SJSA1 (cell line): ENCODE results near the gene DNAI2. TPM values are rescaled to one million over a fixed set of nuclear protein-coding genes. Genes with fewer than 3 reads are reported as not detected.
"Not testable (repeated sequence)": the region's sequence is repeated elsewhere in the genome, so short reads cannot be mapped to it uniquely, and the experiment has no call there.

ENCODE experiments used
- DNase-seq, 2 experiments: peaks; one replicate each; pipeline ENCODE4 v3.0.0-alpha.2; 2015 to 2020; ENCODE audit warnings: low spot score in 2 of 2, low read depth in 1 of 2
- H3K27ac ChIP-seq: fragments of 250-450 bp; sonication (Bioruptor Pico); 2 replicates; pipeline ENCODE4 v1.5.1; 2020; ENCODE audit warnings: mild to moderate bottlenecking, moderate library complexity
- H3K27me3 ChIP-seq: fragments of 250-450 bp; sonication (Bioruptor Pico); replicated peaks from 2 replicates; pipeline ENCODE4 v1.5.1; 2020; ENCODE audit warnings: mild to moderate bottlenecking, moderate library complexity
- H3K36me3 ChIP-seq: fragments of 250-450 bp; sonication (Bioruptor Pico); 2 replicates; pipeline ENCODE4 v1.5.1; 2020; ENCODE audit warnings: mild to moderate bottlenecking
- H3K4me1 ChIP-seq: fragments of 250-450 bp; sonication (Bioruptor Pico); replicated peaks from 2 replicates; pipeline ENCODE4 v1.6.1; 2021; ENCODE audit warnings: mild to moderate bottlenecking
- H3K4me3 ChIP-seq: fragments of 250-450 bp; sonication (Bioruptor Pico); 2 replicates; pipeline ENCODE4 v1.5.1; 2020; ENCODE audit warnings: mild to moderate bottlenecking
- H3K9me3 ChIP-seq: fragments of 250-450 bp; sonication (Bioruptor Pico); replicated peaks from 2 replicates; pipeline ENCODE4 v1.5.1; 2020; ENCODE audit warnings: mild to moderate bottlenecking
- total RNA-seq: library from RNA; depleted of rRNA; stranded (reverse); fragments of >200 nt; shearing (Covaris generic); gene quantifications from 2 replicates; pipeline ENCODE4 v1.2.3, GENCODE V29; 2014

The DNAI2 gene
- total RNA-seq, 1 experiment from 2014 or later: not detected

GRCh38 chr17:74272731-74273201, 1.3 kb upstream of the DNAI2 start:
- Histone ChIP-seq H3K4me1 (no peaks in the 10 kb centered on the region), H3K36me3 (no peaks in the 10 kb centered on the region), H3K27me3 (peaks cover 87% of the 10 kb centered on the region), H3K4me3 (no peak overlapping the region), H3K27ac (no peak overlapping the region), H3K9me3 (no peaks in the 10 kb centered on the region)
- DNase-seq: no peak

GRCh38 chr17:74274709-74275340, 791 bp downstream of the DNAI2 start:
- no peak for DNase-seq
- no peaks in the 10 kb centered on the region for H3K4me1 ChIP-seq
- H3K4me3 ChIP-seq: no peak overlapping the region
- no peak overlapping the region for H3K27ac ChIP-seq
- H3K36me3 ChIP-seq: no peaks in the 10 kb centered on the region
- H3K27me3 ChIP-seq: peaks cover 77% of the 10 kb centered on the region
- no peaks in the 10 kb centered on the region for H3K9me3 ChIP-seq

GRCh38 chr17:74276051-74276476, 2.0 kb downstream of the DNAI2 start:
- no peak overlapping the region for H3K27ac ChIP-seq
- no peaks in the 10 kb centered on the region for H3K4me1 ChIP-seq
- H3K9me3 ChIP-seq: no peaks in the 10 kb centered on the region
- no peak overlapping the region for H3K4me3 ChIP-seq
- H3K36me3 ChIP-seq: no peaks in the 10 kb centered on the region
- no peak for DNase-seq
- H3K27me3 ChIP-seq: peaks cover 67% of the 10 kb centered on the region

DNA sequence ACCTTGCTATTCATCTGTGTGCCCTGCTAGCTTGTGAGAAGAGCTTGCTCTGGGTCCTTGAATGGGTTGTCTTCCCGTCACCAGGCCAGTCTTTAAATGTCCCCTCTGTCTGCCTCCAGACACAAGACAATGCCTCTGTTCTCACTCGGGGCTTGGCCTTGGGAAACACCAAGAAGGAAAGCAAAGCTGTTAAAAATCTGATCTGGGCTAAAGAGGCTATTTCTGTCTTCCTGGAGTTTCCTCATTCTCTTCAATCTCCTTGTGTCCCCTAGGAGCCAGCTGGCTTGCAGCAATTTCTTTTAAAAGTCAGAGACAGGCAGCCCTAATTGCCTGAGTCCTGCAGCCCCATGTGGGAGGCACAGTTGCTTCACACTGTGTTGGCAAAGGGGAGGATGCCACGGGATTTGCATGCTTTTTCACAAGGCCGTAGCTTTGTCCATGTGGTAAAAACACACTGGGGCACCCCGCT, 2.5 kb downstream of the DNAI2 start:
- Histone ChIP-seq H3K4me1 (no peaks in the 10 kb centered on the region), H3K9me3 (no peaks in the 10 kb centered on the region), H3K27me3 (peaks cover 62% of the 10 kb centered on the region), H3K4me3 (no peak overlapping the region), H3K27ac (no peak overlapping the region), H3K36me3 (no peaks in the 10 kb centered on the region)
- DNase-seq: no peak

DNA sequence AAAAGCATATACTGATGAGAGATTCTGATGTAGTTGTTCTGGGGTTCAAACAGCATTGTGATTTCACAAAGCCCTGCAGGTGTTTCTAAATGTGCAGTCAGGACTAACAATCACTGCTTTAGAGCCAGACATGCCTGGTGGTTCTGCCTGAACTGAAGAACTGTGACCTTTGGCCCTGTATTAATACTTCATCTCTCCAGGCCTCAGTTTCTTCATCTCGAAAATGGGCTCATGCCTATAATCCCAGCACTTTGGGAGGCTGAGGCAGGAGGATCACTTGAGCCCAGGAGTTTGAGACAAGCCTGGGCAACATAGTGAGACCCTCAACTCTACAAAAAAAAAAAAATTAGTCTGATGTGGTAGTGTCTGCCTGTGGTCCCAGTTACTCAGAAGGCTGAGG, 3.9 kb downstream of the DNAI2 start:
- H3K36me3 ChIP-seq: no peaks in the 10 kb centered on the region
- no peak overlapping the region for H3K27ac ChIP-seq
- DNase-seq: no peak

GRCh38 chr17:74279617-74280016, 5.6 kb downstream of the DNAI2 start:
- H3K9me3 ChIP-seq, DNase-seq: not testable (repeated sequence)

More for the DNA sequence above, 3.9 kb downstream of the DNAI2 start:
- Histone ChIP-seq H3K9me3 (0 out of 2 replicates have a peak, but pooled peaks cover 4% of the 10 kb centered on the region), H3K4me3 (no peak overlapping the region), H3K4me1 (no peaks in the 10 kb centered on the region), H3K27me3 (peaks cover 55% of the 10 kb centered on the region)

DNA sequence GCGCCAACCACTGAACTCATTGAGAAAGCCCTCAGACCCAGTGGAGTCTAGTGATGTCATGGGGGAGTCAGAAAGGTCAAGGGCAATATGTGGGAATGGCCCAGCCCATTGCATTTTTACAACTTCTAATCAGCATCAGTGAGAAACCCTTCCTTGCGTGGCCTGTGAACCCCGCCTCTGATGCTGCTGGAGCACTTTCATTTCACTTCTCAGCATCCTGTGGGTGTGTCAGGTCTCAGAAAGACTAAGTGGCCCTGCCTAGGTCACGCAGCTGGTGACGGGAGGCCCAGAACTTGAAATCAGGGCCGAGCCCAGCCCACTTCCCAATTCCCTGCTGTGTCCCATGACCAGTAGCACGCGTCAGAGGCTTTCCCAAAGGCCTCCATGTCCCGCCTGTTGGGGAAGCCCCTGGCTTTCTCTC, 6.1 kb downstream of the DNAI2 start:
- Histone ChIP-seq H3K36me3 (no peaks in the 10 kb centered on the region), H3K4me3 (no peak overlapping the region), H3K27me3 (peaks cover 37% of the 10 kb centered on the region), H3K4me1 (no peaks in the 10 kb centered on the region), H3K9me3 (0 out of 2 replicates have a peak, but pooled peaks cover 4% of the 10 kb centered on the region), H3K27ac (no peak overlapping the region)
- no peak for DNase-seq

More at GRCh38 chr17:74279617-74280016, 5.6 kb downstream of the DNAI2 start:
- H3K27ac ChIP-seq, H3K4me1 ChIP-seq, H3K36me3 ChIP-seq, H3K4me3 ChIP-seq: not testable (repeated sequence)
- peaks cover 42% of the 10 kb centered on the region for H3K27me3 ChIP-seq

DNA sequence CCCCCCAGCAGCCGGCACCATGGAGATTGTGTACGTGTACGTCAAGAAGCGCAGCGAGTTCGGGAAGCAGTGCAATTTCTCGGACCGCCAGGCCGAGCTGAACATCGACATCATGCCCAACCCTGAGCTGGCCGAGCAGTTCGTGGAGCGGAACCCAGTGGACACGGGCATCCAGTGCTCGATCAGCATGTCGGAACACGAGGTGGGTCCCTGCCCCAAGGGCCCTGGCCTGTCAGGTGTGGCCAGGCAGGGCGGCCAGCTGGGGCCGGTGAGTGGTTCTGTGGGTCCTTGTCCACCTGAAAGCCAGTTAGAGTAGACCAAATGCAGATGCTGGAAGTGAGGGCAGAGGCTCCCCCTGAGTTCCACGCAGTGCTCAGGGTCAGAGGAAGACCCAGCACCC, 7.8 kb downstream of the DNAI2 start:
- Histone ChIP-seq H3K9me3 (0 out of 2 replicates have a peak, but pooled peaks cover 4% of the 10 kb centered on the region), H3K4me1 (no peaks in the 10 kb centered on the region), H3K4me3 (no peak overlapping the region), H3K36me3 (no peaks in the 10 kb centered on the region), H3K27me3 (peaks cover 23% of the 10 kb centered on the region), H3K27ac (no peak overlapping the region)
- DNase-seq: no peak

DNA sequence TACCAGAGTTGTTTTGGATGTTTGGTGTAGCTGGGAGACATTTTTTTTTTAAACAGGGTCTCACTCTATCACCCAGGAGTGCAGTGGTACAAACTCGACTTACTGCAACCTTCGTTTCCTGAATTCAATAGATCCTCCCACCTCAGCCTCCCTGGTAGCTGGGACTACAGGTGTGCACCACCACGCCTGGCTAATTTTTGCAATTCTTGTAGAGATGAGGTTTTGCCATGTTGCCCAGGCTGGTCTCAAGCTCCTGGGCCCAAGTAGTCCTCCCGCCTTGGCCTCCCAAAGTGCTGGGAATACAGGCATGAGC, 8.2 kb downstream of the DNAI2 start:
- H3K27me3 ChIP-seq: peaks cover 22% of the 10 kb centered on the region
- not testable (repeated sequence) for H3K4me3 ChIP-seq, H3K9me3 ChIP-seq, H3K36me3 ChIP-seq, H3K4me1 ChIP-seq, H3K27ac ChIP-seq, DNase-seq

GRCh38 chr17:74282587-74283370, 8.7 kb downstream of the DNAI2 start:
- no peaks in the 10 kb centered on the region for H3K36me3 ChIP-seq
- H3K27ac ChIP-seq: no peak overlapping the region
- no peak overlapping the region for H3K4me3 ChIP-seq
- no peaks in the 10 kb centered on the region for H3K4me1 ChIP-seq
- peaks cover 16% of the 10 kb centered on the region for H3K27me3 ChIP-seq
- H3K9me3 ChIP-seq: 0 out of 2 replicates have a peak, but pooled peaks cover 4% of the 10 kb centered on the region
- no peak for DNase-seq

DNA sequence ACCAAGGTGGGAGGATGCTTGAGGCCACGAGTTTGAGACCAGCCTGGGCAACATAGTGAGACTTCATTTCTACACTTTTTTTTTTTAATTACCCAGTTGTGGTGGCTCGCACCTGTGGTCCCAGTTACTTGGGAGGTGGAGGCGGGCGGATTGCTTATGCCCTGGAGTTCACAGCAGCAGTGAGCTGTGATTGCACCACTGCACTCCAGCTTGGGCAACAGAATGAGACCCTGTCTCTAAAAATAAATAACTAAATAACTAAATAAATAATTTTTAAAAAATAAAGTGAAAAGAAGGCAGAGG, 9.3 kb downstream of the DNAI2 start:
- Histone ChIP-seq H3K27ac (no peak overlapping the region), H3K4me3 (no peak overlapping the region), H3K4me1 (no peaks in the 10 kb centered on the region), H3K27me3 (peaks cover 14% of the 10 kb centered on the region), H3K9me3 (0 out of 2 replicates have a peak, but pooled peaks cover 4% of the 10 kb centered on the region), H3K36me3 (no peaks in the 10 kb centered on the region)
- DNase-seq: no peak

DNA sequence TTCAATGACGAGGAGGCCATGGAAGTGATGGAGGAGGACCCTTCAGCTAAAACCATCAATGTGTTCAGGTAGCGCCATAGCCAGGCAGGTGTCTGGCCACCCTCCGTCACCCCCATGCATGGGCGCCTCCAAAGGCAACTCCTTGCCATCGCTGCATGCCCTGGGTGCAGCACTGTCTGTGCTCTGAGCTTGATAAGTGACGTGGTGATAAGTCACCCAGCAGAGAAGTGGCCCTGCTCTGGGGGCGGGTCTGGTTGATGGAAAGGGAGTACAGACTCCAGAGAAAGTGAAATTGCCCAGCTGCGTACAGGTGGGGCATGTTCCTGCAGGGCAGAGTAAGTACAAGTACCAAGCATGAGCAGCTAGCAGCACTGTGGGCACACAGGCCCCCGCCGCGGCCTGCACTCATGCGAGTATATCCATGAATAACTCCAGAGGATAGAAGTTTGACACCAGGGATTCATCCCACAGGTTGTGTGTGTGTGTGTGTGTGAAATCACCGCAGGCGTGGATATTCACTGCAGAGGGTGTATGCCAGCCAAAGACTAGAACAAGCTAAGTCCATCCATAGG, 13.1 kb downstream of the DNAI2 start:
- Histone ChIP-seq H3K36me3 (no peaks in the 10 kb centered on the region), H3K27ac (no peak overlapping the region), H3K4me3 (no peak overlapping the region), H3K4me1 (no peaks in the 10 kb centered on the region), H3K9me3 (0 out of 2 replicates have a peak, but pooled peaks cover 4% of the 10 kb centered on the region), H3K27me3 (peaks cover 21% of the 10 kb centered on the region)
- no peak for DNase-seq

DNA sequence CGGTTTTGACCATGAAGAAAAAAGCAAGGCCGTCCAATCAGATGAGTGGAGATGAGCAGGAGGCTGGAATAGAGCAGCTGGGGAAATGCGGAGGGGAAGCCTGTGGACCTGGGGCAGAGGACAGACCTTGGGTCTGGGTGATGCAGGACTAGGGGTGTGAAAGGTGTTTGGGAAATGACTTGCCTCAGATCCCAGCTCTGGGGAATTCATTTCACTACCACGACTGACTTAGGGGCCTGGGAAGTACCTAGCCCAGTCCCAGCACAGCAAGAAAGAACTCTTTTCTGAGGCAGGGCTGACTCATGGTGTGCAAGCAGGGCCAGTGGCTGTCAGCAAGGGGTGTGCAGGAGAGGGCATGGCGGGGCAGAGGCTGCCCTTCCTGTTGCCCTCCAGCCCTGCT, 14.8 kb downstream of the DNAI2 start:
- Histone ChIP-seq H3K27ac (no peak overlapping the region), H3K4me1 (no peaks in the 10 kb centered on the region), H3K9me3 (no peaks in the 10 kb centered on the region), H3K36me3 (no peaks in the 10 kb centered on the region), H3K4me3 (no peak overlapping the region), H3K27me3 (peaks cover 14% of the 10 kb centered on the region)
- DNase-seq: no peak

- Histone ChIP-seq H3K36me3 (no peaks in the 10 kb centered on the region), H3K4me3 (no peak overlapping the region), H3K27me3 (peaks cover 14% of the 10 kb centered on the region), H3K9me3 (no peaks in the 10 kb centered on the region), H3K4me1 (no peaks in the 10 kb centered on the region), H3K27ac (no peak overlapping the region)
- no peak for DNase-seq
These were observed 15.7 kb downstream of the DNAI2 start for GRCh38 chr17:74289688-74290087.
